ENCODE measurements around the gene KAT5.
"Not testable (repeated sequence)": the region's sequence is repeated elsewhere in the genome, so short reads cannot be mapped to it uniquely, and the experiment has no call there.

The KAT5 gene

GRCh38 chr11:65711785-65712632, at the start of gene KAT5:
Gene KAT5, plus strand, starts transcription at chr11:65712252. Its CDS starts 16 bp downstream, at chr11:65712268.
- DNase-seq = peak; percentile 97

- peak; percentile 93 for DNase-seq
These were observed 49.0 kb upstream of the KAT5 start, which contains the start of gene RELA for GRCh38 chr11:65662799-65663638. Gene RELA, minus strand, starts transcription at chr11:65662916. Its CDS starts 84 bp downstream, at chr11:65662832.

GRCh38 chr11:65663639-65664200, 48.3 kb upstream of the KAT5 start:
- DNase-seq = peak; percentile 55

GRCh38 chr11:65672180-65672860, 39.7 kb upstream of the KAT5 start:
- DNase-seq = no peak

GRCh38 chr11:65672982-65673381, 39.1 kb upstream of the KAT5 start:
- DNase-seq = no peak

GRCh38 chr11:65680192-65680743, 31.8 kb upstream of the KAT5 start:
- no peak for DNase-seq

DNA sequence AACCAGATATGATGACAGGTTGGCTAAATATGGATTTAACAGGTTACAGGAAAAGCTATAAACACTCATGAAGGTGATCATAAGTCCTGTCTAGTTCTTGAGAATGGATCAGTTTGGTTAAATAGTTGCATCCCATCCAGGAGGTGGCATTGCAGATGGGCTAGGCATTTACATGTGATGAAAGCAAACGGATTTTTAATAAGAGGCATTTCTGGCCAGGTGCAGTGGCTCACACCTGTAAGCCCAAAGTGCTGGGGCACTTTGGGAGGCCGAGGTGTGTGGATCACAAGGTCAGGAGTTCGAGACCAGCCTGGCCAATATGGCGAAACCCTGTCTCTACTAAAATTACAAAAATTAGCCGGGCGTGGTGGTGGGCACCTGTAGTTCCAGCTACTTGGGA, 28.6 kb upstream of the KAT5 start:
- not testable (repeated sequence) for DNase-seq

GRCh38 chr11:65685981-65686380, 26.1 kb upstream of the KAT5 start:
- DNase-seq = no peak

GRCh38 chr11:65691847-65692246, 20.2 kb upstream of the KAT5 start:
- not testable (repeated sequence) for DNase-seq

- no peak for DNase-seq
These were observed 19.7 kb upstream of the KAT5 start for GRCh38 chr11:65692367-65692766.

DNA sequence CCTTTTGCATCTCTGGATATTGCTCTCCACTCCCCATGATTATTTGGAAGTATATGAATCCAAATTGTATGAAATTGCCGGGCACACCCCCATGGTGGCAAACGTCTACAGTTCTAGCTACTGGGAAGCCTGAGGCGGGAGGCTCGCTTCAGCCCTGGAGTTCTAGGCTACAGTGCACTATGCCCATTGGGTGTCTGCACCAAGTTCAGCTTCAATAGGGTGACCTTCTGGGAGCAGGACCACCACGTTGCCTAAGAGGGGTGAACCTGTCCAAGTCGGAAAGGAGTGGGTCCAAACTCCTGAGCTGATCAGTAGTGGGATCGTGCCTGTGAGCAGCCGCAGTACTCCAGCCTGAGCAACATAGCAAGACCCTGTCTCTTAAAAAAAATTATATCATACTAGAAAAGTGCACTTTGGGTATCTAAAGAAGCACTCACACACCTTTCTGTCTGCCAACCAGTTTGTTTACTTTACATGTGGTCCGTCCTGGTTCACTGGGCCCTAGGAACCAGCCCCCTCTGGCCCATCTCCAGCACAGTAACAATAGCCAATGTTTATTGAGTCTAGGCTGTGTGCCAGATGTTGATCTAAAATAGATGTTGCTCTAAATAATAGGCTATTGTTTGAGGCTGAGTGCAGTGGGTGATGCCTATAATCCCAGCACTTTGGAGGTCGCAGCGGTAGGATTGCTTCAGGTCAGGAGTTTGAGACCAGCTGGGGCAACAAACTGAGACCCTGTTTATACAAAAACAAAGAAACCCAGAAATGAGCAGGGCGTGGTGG, 16.4 kb upstream of the KAT5 start:
- DNase-seq = no peak

DNA sequence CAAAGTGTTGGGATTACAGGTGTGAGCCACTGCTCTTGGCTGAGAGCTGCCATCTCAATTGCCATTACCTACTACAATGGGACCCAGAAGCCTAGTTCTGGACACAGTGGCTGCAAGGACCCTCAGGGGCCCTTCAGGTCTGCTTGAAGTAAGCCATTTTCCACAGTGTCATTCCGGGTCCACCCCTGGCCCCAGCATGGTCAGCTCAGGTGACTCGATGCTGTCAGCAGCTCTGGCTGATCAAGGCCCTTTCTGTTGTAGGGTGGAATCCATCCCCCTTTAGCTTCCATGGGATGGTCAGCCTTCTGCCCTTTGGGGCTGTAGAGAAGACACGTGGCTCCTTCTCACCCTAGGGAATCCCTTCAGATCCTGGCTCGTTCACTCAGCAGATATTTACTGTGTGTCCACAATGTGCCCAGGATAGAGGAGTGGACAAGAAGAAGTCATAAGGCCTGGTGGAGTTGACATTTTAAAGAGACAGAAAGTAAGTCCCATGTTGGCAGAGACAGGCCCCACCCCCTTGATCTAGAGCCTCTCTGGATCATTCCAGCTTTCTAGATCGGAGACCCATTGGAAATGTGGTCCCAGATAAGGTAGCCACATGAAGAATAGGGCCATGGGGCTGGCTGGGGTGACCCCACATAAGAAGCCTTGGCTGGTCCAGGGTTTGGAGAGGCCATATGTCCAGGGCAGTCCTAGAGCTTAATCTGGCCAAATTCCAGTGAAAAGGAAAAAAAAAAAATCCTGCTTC, 15.1 kb upstream of the KAT5 start:
- no peak for DNase-seq

GRCh38 chr11:65698205-65698604, 13.8 kb upstream of the KAT5 start:
- DNase-seq = no peak

DNA sequence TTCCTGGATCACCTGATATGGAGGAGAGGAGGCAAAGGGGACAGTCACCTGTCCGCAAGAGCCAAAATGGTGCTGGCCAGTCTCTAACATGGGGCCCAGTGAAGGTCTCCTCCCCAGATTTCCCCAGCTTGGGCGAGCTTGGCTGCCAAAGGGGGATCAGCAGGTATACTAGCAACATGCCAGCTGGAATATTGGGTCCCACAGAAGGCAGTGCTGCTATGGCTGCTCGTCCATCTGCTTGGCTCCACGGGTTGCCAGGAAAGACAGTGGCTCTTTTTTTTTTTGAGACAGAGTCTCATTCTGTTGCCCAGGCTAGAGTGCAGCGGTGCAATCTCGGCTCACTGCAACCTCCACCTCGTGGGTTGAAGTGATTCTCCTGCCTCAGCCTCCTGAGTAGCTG, 12.7 kb upstream of the KAT5 start:
- no peak for DNase-seq

- DNase-seq = no peak
These were observed 11.7 kb upstream of the KAT5 start for GRCh38 chr11:65700399-65700798.

- no peak for DNase-seq
These were observed 10.4 kb upstream of the KAT5 start for GRCh38 chr11:65701686-65702085.

DNA sequence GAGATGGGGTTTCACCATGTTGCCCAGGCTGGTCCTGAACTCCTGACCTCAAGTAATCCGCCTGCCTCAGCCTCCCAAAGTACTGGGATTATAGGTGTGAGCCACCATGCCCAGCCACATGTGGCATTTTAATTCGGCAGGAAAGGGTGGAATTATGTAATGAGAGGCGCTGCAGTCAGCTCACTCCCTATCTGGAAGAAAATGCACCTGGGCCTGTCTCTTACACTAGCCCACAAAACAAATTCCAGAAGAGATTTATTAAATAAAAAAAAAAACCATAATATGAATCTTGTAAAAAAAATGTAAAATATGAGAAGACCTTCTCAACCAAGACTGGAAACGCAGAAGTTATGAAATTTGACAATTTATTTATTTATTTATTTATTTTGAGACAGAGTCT, 8.2 kb upstream of the KAT5 start:
- no peak for DNase-seq

DNA sequence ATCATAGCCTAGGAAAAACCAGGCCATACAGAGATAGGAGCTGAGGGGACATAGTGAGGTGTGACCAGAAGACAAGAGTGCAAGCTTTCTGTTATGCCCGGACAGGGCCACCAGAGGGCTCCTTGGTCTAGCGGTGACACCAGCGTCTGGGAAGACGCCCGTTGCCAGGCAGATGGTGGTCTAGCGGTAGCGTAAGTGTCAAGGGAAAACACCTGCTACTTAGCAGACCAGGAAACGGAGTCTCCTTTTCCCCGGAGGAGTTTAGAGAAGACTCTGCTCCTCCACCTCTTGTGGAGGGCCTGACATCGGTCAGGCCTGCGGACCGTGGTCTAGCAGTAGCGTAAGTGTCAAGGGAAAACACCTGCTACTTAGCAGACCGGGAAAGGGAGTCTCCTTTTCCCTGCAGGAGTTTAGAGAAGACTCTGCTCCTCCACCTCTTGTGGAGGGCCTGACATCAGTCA, 5.7 kb upstream of the KAT5 start:
- peak; percentile 78 for DNase-seq

DNA sequence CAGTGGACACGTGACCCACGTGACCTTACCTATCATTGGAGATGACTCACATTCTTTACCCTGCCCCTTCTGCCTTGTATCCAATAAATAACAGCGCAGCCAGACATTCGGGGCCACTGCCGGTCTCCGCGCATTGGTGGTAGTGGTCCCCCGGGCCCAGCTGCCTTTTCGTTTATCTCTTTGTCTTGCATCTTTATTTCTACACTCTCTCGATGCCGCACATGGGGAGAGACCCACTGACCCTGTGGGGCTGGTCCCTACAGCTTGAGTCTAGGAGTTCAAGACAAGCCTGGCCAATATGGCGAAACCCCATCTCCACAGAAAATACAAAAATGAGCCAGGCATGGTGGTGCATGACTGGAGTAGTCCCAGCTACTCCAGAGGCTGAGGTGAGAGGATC, 5.0 kb upstream of the KAT5 start:
- DNase-seq = not testable (repeated sequence)

GRCh38 chr11:65708451-65708850, 3.6 kb upstream of the KAT5 start:
- no peak for DNase-seq

- no peak for DNase-seq
These were observed 2.4 kb upstream of the KAT5 start for GRCh38 chr11:65709661-65710060.
